Activated naive CD8-positive, alpha-beta T cell treated with anti-CD3 and anti-CD28 coated beads for 36 hours (primary cell): ENCODE measurements around the gene RBM20. TPM values are rescaled to one million over a fixed set of nuclear protein-coding genes. Genes with fewer than 3 reads are reported as not detected.
"Not testable (repeated sequence)": the region's sequence is repeated elsewhere in the genome, so short reads cannot be mapped to it uniquely, and the experiment has no call there.

Experiments
- DNase-seq: peaks from one replicate; pipeline ENCODE4 v3.0.0; 2021
- H3K27ac Mint-ChIP-seq: one replicate; pipeline ENCODE4 v1.8.0; 2022; ENCODE audit warnings: mild to moderate bottlenecking, moderate library complexity, mixed read lengths
- H3K27me3 Mint-ChIP-seq: one replicate; pipeline ENCODE4 v1.8.0; 2022; ENCODE audit warnings: mild to moderate bottlenecking, mixed read lengths
- H3K36me3 Mint-ChIP-seq: one replicate; pipeline ENCODE4 v1.8.0; 2021; ENCODE audit warnings: mild to moderate bottlenecking, mixed read lengths
- H3K4me1 Mint-ChIP-seq: one replicate; pipeline ENCODE4 v1.8.0; 2021; ENCODE audit warnings: mixed read lengths
- H3K4me3 Mint-ChIP-seq: one replicate; pipeline ENCODE4 v1.8.0; 2022; ENCODE audit warnings: mild to moderate bottlenecking, moderate library complexity, mixed read lengths
- H3K9me3 Mint-ChIP-seq: one replicate; pipeline ENCODE4 v1.8.0; 2022; ENCODE audit warnings: mixed read lengths
- total RNA-seq, 2 experiments: library from RNA; stranded (reverse); gene quantifications; one replicate each; pipeline ENCODE4 v1.2.3, GENCODE V29; 2021

The RBM20 gene
- total RNA-seq, 2 experiments from 2014 or later: 0.42 to 0.45 TPM

DNA sequence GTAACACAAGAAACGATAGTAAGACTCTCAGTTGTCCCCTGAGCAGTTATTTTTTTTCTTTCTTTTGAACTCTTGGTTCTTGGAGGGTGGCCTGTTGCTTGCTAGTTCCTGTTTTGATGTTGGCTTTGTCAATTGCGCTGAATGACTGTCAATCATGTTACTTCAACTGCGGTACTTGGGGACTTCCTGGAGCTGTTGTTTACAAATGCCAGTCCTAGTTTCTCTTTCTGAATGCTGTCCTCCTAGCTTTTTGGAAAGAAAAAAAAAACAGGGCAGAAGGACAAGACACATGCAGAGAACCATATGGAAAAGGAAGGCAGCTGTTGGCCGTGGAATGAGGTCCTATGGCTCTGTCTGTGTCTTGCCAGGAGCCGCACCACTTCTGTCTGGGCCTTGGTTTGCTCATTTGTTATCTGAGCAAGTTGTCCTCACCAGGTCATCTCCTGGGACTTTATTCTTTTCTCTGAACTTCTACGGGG, 220.6 kb downstream of the RBM20 start:
- H3K27ac Mint-ChIP-seq: peak overlapping the region; percentile 95
- H3K27me3 Mint-ChIP-seq: no peaks in the 10 kb centered on the region
- H3K9me3 Mint-ChIP-seq: peaks cover 2% of the 10 kb centered on the region
- peak overlapping the region; percentile 68 for H3K4me3 Mint-ChIP-seq
- H3K36me3 Mint-ChIP-seq: peaks cover 10% of the 10 kb centered on the region
- no peak for DNase-seq
- H3K4me1 Mint-ChIP-seq: peaks cover 94% of the 10 kb centered on the region

GRCh38 chr10:110865186-110865808, 221.2 kb downstream of the RBM20 start:
- peaks cover 2% of the 10 kb centered on the region for H3K9me3 Mint-ChIP-seq
- no peaks in the 10 kb centered on the region for H3K27me3 Mint-ChIP-seq
- peak overlapping the region; percentile 68 for H3K4me3 Mint-ChIP-seq
- H3K4me1 Mint-ChIP-seq: peaks cover 93% of the 10 kb centered on the region
- H3K36me3 Mint-ChIP-seq: peaks cover 13% of the 10 kb centered on the region
- DNase-seq: no peak
- H3K27ac Mint-ChIP-seq: peak overlapping the region; percentile 95

DNA sequence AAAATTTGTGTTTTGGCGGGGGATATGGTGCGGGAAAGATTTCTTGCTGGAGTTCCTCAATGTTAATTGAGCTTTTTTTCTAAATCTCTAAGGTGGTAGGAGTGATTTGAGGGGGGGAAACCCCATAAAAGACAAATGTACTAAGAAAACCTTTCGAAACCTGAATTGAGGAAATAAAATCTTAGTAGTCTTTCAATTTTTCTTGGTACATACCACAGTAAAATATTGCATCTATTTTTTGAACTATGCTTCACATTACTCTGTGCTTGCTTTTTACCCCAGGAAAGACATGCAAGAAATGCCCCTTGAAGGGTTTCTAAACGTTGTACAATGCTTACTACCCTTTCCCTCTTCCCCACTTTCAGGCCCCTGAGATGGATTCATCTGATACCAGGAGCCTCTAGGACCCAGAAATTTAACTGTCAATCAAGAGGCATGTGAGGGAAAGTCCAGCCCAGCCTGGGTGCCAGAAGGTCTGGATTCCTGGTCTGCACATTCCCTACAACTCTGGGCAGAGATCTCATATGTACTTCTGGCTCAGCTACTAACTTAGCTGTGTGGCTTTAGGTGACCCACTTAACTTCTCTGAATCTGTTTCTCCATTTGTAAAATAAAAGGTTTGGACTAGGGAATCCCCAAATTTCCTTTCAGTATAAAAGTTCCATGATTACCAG, 221.8 kb downstream of the RBM20 start:
- no peak for DNase-seq
- Mint-ChIP-seq H3K36me3 (peaks cover 9% of the 10 kb centered on the region), H3K27me3 (no peaks in the 10 kb centered on the region), H3K27ac (peak overlapping the region; percentile 95), H3K4me3 (peak overlapping the region; percentile 68), H3K9me3 (peaks cover 2% of the 10 kb centered on the region), H3K4me1 (peaks cover 93% of the 10 kb centered on the region)

GRCh38 chr10:110867011-110867806, 223.1 kb downstream of the RBM20 start:
- not testable (repeated sequence) for DNase-seq, H3K4me3 Mint-ChIP-seq

GRCh38 chr10:110867807-110868465, 223.8 kb downstream of the RBM20 start:
- Mint-ChIP-seq H3K27me3 (no peaks in the 10 kb centered on the region), H3K36me3 (peaks cover 8% of the 10 kb centered on the region), H3K4me1 (peaks cover 82% of the 10 kb centered on the region), H3K4me3 (peak overlapping the region; percentile 48), H3K9me3 (no peaks in the 10 kb centered on the region), H3K27ac (peak overlapping the region; percentile 82)
- DNase-seq: no peak

More at GRCh38 chr10:110867011-110867806, 223.1 kb downstream of the RBM20 start:
- H3K9me3 Mint-ChIP-seq, H3K27me3 Mint-ChIP-seq, H3K36me3 Mint-ChIP-seq: not testable (repeated sequence)
- Mint-ChIP-seq H3K27ac (peak overlapping the region; percentile 82), H3K4me1 (peaks cover 88% of the 10 kb centered on the region)

DNA sequence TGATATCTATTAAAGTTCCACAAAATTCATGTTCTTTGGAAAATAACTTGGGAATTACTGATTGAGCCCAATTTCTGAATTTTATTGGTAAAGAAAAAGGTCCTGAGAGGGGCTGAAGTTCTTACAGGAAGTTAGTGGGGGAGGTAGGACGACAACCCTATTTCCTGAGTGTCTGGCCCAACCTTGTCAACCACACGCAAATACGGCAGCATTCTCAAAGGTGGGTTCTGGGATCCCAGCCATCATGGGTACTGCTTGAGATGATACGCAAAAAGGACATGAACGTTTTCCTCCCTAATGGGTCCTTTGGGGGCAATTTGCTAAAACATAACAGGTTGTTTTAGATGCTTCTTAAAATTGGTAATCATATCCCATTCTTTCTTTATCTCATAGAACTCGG, 224.8 kb downstream of the RBM20 start:
- peaks cover 10% of the 10 kb centered on the region for H3K36me3 Mint-ChIP-seq
- H3K27me3 Mint-ChIP-seq: no peaks in the 10 kb centered on the region
- DNase-seq: no peak
- H3K4me1 Mint-ChIP-seq: peaks cover 71% of the 10 kb centered on the region
- H3K9me3 Mint-ChIP-seq: no peaks in the 10 kb centered on the region
- H3K27ac Mint-ChIP-seq: peak overlapping the region; percentile 82
- peak overlapping the region; percentile 48 for H3K4me3 Mint-ChIP-seq

DNA sequence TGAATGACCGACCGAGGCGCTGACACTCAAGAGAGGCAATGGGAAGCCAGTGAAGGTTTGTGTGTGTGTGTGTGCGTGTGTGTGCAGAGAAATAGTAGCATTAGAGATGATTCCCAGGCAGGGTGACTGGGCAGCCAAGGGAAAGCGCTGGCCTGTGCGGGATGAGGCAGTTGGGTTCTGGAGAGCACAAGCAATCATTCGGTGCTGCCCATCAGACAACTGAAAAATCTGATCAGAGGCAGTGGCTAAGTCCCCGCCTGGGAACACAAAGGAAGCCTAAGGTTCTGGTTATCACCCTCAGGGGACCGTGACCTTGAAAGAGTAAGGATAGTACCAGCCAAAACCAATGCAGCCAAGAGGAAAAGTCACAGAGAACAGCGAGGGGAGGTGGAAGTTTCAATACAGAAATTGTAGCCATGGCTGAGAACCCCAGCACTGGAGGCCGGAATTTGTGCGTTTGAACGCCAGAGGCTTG, 226.7 kb downstream of the RBM20 start:
- H3K27ac Mint-ChIP-seq: peak overlapping the region; percentile 82
- no peaks in the 10 kb centered on the region for H3K9me3 Mint-ChIP-seq
- peak overlapping the region; percentile 94 for H3K4me3 Mint-ChIP-seq
- H3K36me3 Mint-ChIP-seq: peaks cover 13% of the 10 kb centered on the region
- no peak for DNase-seq
- H3K4me1 Mint-ChIP-seq: peaks cover 63% of the 10 kb centered on the region
- H3K27me3 Mint-ChIP-seq: no peaks in the 10 kb centered on the region

DNA sequence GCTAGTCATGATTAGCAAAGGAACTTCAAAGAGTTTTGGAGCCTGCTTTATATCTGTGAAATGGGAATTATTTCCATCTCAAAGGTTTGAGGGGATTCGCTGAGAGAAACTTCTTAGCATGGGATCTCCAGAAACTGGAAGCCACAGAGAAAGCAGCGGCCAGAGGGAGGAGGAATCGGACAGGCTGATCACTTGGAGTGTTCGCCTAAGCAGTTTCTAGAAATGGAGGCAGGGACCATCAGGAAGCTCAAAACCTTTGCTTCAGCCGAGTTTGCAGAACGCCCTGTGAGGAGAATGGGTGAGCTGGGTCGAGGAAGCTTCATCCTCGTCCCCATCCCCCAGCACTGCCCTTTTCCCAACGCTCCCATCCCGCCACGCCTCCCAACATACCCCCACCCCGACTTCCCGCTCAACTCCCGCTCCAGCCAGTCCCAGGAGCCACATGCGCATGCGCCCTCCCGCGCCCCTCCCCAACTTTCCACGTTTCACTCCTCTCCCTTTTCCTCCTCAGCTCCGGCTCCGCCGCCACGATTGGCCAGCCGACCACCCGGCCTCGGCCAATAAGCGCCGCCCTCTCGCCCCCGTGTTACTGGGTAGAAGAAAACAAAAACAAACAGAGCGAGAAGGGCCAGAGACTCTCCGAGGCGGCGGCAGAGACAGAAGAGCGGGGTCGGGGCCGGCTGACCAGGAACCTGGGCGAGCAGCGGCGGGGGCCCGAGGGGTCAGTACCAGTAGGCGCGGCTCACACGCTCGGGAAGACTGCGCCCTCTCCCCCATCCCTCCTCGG, 227.4 kb downstream of the RBM20 start, which contains the start of gene PDCD4:
Gene PDCD4 (plus strand): TSS at position 631 of the 787 bp plus-strand sequence. CDS start 4,100 bp downstream, outside the sequence.
- Mint-ChIP-seq H3K9me3 (no peaks in the 10 kb centered on the region), H3K36me3 (peaks cover 16% of the 10 kb centered on the region), H3K27me3 (no peaks in the 10 kb centered on the region), H3K27ac (peak within 1 kb of the TSS; percentile 95), H3K4me3 (peak within 1 kb of the TSS; percentile 94), H3K4me1 (peaks cover 59% of the 10 kb centered on the region)
- DNase-seq: peak; percentile 95

- Mint-ChIP-seq H3K27ac (peak overlapping the region; percentile 95), H3K36me3 (peaks cover 16% of the 10 kb centered on the region), H3K4me1 (peaks cover 55% of the 10 kb centered on the region), H3K9me3 (no peaks in the 10 kb centered on the region), H3K4me3 (peak overlapping the region; percentile 94), H3K27me3 (no peaks in the 10 kb centered on the region)
- peak; percentile 82 for DNase-seq
Measured at GRCh38 chr10:110872145-110872983, 228.2 kb downstream of the RBM20 start.

DNA sequence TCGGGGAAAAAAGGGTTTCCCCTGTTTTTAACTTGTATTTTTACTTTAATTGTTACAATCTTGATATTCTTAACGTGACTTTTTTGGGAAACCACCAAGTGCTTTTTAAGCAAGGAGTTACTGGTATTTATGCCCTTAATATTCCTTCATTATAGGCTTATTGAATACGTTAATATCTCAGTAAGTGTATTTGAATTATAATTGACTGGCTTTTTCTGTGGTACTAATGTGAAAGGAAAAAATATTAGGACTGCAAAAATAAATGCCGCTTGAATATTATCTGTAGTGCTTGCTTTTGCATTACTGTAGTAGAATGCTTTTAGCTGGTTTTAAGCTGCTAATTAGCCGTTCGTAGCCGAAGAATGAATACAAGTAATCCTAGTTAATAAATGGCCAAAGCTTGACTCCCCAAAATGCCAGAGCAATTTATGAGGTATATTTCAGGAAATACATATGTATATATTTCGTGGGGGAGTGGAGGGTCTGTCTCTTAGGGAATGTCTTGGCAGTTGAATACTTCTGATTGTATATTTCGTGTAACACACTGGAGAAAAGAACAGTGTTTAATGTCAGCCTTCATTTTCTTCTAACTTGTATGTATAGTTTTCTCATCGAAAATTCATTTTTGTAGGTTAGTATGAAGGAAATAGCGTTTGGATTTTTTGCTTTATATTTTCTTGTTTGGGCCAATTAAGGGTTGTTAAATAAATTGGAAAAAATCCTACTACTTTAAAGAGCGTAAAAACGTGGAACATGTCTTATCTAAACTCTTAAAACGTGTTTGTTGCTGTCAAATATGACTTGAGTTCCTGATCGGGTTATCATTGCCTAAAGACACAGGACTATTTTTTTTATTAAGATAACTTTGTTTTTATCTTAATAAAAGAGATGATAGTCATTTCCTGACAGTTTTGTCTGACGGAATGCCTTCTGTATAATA, 229.1 kb downstream of the RBM20 start:
- peak overlapping the region; percentile 95 for H3K27ac Mint-ChIP-seq
- no peak for DNase-seq
- H3K4me1 Mint-ChIP-seq: peaks cover 55% of the 10 kb centered on the region
- H3K36me3 Mint-ChIP-seq: peaks cover 24% of the 10 kb centered on the region
- H3K9me3 Mint-ChIP-seq: no peaks in the 10 kb centered on the region
- H3K4me3 Mint-ChIP-seq: peak overlapping the region; percentile 94
- no peaks in the 10 kb centered on the region for H3K27me3 Mint-ChIP-seq

GRCh38 chr10:110873951-110874350, 229.8 kb downstream of the RBM20 start:
- H3K27me3 Mint-ChIP-seq: no peaks in the 10 kb centered on the region
- no peaks in the 10 kb centered on the region for H3K9me3 Mint-ChIP-seq
- peaks cover 27% of the 10 kb centered on the region for H3K36me3 Mint-ChIP-seq
- no peak for DNase-seq
- H3K4me1 Mint-ChIP-seq: peaks cover 55% of the 10 kb centered on the region
- H3K27ac Mint-ChIP-seq: peak overlapping the region; percentile 88
- peak overlapping the region; percentile 82 for H3K4me3 Mint-ChIP-seq

DNA sequence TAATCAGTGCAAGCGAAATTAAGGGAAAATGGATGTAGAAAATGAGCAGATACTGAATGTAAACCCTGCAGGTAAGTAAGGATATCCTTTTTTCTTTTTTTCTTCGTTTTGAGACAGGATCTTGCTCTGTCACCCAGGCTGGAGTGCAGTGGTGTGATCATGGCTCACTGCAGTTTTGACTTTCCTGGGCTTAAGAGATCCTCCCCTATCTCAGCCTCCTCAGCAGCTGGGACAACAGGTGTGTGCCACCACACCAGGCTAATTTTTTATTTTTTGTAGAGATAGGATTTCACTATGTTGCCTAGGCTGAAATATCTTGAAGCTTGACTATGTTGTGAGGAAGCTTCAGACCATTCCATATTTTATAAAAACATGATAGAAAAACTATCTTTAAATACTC, 231.9 kb downstream of the RBM20 start:
- H3K4me3 Mint-ChIP-seq: peak overlapping the region; percentile 44
- peak overlapping the region; percentile 58 for H3K27ac Mint-ChIP-seq
- DNase-seq: no peak
- H3K36me3 Mint-ChIP-seq: peaks cover 26% of the 10 kb centered on the region
- peaks cover 55% of the 10 kb centered on the region for H3K4me1 Mint-ChIP-seq
- no peaks in the 10 kb centered on the region for H3K9me3 Mint-ChIP-seq
- H3K27me3 Mint-ChIP-seq: no peaks in the 10 kb centered on the region
